Glomerular endothelial cell (primary cell): ENCODE data around the gene PIN4. TPM values are rescaled to one million over a fixed set of nuclear protein-coding genes. Genes with fewer than 3 reads are reported as not detected.
"Not testable (repeated sequence)": the region's sequence is repeated elsewhere in the genome, so short reads cannot be mapped to it uniquely, and the experiment has no call there.

ENCODE experiments used
- DNase-seq: peaks from one replicate; pipeline ENCODE4 v3.0.0-alpha.2; 2011; ENCODE audit warnings: low read depth, low spot score; ENCODE audit errors: extremely low read depth
- total RNA-seq: library from RNA; depleted of rRNA; stranded (reverse); fragments of >200 nt; gene quantifications from 2 replicates; pipeline ENCODE4 v1.2.3, GENCODE V29; 2015

The PIN4 gene
- 11.3 and 14.6 TPM in 2 replicates for total RNA-seq

DNA sequence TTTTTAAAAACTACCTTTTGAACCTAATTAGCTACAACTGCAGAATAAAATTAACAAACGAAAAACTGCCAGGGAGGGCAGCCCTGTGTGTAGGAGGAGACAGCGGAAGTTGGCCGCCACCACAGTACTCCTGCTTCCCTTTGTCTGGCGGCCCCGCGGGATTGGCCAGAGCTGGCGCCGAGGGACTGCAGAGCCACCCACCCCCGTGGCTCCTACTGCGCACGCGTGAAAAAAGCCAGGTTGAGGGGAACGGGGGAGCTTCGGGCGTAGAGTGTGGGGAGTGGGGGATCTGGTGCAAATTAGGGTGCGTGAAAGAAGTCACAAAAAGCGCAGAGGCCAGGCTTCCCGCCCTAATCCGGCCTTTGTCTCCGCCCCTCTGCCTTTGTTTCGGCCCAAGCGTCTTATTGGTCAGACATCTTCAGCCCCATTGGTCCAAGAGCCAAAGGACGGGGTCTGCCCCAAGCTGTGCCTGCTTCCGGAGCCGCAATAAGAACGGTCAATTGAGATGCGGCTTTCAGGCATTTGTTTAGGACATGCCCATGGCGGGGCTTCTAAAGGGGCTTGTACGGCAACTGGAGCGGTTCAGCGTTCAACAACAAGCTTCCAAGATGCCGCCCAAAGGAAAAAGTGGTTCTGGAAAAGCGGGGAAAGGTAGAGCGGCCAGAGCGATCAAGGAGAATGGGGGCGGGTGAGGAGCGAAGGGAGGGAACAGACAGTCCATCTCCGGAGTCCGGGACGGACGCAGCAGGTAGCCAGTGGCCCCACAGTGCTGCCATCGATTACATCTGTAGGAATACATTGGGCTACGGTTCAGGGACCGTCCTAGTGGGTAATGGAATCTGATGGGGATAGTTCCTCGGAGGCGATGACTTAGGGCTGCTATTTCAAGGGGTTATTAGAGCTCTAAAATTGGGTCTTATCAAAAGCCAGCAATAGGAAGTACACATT, at the start of gene PIN4:
Gene PIN4, plus strand, starts transcription at position 580 of the 948 bp plus-strand sequence. Its CDS starts 29 bp downstream, at position 609.
- peak; percentile 75 for DNase-seq

DNA sequence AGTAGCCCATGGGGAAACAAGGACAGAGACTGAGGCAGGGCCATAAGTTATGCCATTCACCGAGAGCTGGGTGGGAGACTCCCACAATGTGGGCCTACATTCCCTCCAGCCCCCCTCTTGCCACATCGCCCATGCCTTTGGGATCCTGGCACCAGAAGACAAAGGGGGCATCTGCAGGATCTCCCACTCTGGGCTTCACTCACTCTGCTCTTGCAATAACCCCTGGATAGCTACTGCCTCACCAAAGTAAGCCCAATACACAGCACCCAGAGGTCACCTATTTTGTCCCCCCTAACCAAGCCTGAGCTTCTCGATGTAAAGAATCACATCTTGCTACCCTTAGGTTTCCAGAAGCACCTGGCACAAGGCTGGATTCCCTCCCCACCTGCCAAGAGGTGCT, 49.1 kb upstream of the PIN4 start:
- no peak for DNase-seq

DNA sequence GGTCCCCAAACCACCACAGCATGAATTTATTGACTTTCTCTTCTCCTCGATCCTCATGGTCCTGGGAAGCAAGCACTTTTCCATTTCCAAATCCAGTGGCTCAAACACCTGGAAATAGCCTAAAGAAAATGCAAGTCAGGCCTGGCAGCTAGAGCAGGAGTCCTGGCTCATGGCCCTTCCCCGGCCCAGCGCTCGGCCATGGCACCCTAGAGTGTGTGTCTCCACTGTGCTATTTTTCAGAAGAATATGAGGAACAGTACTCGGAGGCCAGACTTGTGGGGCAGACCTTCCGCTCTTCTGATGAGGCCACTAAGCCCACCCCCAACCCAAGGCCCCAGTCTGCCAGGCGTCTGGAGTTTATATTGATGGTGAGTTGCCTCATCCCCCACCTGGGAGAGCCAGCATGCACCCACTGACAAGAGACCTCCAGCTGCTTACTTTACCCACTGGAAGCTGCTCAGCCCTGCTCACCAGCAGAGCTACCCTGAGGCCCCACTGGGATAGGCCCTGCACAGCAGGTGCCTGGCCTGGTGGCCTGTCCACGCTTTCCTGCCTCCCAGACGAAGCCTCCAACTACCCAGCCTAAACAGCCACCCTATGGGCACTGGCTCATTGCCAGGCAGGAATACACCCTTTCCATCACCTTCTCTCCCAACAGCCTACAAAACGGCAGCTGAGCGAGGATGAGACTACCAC, 47.6 kb upstream of the PIN4 start:
- DNase-seq: no peak

DNA sequence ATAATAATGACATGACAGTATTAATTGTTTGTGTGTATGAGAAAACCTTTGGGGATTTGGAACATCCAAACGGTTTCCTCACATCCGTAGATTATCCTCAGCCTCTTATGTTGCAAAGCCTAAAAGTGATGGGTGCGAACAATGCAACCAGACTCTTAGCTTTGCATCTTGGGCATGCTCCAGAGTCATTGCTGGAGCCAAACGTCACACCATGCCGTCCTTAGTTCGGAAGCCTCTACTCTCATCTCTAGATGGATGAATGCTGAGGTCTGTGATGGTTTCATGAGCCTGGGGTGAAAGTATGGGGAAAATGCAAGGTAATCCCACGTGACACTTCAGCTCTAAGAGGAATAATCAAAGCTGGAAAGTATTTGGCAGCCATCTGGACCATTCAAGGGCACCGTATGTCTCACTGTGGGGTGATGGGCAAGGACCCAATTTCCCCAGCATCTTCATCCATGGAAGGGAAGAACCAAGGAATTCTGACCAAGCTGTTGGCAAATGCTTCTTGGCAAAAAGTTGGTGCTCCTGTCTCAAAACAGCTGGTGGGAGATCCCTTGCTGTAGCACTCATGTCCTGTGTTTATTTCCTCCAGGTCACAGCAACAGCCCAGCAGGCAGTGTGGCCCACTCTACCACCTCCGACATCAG, 43.6 kb upstream of the PIN4 start:
- no peak for DNase-seq

DNA sequence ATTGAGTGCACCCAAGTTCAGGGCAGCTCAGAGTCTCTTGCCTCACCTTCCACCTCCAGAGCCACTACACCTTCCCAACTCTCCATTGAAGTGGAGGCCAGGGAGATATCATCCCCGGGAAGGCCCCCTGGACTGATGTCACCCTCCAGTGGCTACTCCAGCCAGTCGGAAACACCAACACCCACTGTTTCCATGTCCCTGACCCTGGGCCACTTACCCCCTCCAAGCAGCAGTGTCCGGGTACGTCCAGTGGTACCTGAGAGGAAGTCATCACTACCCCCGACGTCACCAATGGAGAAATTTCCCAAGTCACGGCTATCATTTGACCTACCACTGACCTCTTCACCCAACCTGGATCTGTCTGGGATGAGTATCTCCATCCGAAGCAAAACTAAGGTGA, 42.0 kb upstream of the PIN4 start:
- no peak for DNase-seq

DNA sequence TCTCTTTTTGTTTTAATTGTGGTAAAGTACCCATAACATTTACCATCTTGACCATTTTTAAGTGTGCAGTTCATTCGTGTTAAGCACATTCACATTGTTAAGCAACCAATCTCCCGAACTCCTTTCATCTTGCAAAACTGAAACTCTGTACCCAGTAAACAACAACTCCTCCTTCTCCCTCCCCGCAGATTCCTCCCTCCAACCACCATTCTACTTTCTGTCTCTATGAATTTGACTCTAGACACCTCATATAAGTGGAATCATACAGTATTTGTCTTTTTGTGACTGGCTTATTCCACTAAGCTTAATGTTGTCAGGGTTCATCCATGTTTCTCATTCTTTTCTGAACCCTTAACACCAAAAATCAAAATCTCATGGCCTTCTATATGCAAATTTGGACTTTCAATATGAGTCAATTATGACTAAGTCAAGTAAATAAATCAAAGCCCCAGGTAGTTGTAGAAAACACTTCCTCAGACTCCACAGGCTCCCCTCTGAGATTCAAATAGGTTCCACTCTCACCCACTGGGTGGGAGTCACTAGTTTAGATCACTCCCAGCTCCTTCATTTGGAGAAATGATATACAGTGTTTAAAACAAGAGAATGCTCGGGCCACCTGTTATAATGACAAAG, 40.1 kb upstream of the PIN4 start:
- no peak for DNase-seq

DNA sequence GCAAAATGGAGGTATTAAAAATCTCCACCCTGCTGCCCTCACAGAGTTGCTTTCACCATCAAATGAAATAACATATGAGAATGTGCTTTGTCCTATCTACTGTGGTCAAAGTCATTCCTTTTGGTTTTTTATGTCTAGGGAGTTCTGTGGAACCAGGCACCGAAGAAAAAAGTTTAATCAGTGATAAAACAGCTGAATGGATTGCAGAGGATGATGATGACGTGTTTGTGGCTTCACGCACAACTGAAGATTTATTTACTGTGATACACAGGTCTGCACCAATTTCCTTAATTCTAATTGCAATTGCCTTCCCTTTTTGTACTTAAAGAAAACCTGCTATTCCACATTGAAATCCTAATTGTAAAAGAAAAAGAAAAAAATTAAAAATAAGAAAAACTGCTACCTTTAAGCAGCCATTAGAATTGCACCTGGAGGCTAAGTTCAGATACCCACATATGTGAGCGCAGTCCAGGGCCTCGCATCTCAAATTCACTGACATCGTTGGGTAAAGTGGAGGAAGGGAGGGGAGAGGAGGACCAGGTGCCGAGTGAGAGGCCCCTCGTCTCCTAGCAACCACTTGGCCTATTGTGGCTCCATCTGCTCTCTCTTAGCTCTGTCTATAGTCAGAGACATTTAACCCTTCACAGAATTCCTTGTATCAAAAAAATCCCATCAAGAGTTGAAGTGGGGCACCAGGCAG, 39.3 kb upstream of the PIN4 start:
- no peak for DNase-seq

DNA sequence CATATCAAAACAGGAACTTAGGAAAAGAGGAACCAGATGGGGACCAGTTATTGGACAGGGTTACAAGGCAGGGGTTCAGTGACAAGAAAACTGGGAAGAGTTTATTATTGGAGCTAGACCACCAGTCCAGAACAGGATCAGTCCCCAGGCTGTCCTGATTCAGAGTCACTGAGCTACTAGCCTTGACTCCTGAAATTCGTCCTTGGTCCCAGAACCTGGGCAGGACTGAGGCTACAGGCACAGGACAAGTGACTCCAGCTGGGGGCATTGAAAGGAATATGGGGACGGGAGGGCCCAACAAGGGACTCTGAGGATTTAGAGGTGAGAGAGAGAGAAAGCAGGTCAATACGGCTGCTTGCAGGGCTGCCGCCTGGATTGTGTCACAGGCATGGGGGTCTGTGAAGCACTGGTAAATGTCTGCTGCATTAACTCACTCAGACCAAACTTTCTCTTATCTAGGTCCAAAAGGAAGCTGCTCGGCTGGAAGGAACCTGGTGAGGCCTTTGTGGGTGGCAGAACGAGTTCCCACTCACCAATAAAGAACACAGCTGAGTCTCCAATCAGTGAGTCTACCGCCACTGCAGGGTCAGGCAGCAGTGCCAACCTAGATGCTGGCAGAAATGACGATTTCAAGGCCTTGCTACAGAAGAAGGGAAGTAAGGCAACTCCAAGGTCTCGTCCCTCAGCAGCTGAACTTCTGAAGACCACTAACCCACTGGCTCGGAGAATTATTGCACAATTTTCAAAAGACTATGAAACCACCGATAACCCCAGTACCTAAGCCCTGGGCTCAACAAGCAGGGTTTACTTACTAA, 38.6 kb upstream of the PIN4 start:
- no peak for DNase-seq

DNA sequence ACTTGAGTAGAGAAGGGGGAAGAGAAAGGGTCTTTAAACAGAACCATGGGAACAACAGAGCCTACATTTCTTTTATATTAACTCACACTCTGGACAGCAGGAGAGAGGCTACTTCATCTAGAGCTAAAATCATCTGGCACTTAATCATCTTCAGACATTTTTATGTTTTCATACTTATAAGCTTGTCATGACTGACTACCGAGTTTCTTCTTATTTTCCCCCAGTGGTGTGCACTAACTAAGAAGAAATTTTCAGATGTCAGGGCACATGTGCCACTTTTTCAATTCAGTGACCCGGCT, 38.0 kb upstream of the PIN4 start:
- DNase-seq: no peak

DNA sequence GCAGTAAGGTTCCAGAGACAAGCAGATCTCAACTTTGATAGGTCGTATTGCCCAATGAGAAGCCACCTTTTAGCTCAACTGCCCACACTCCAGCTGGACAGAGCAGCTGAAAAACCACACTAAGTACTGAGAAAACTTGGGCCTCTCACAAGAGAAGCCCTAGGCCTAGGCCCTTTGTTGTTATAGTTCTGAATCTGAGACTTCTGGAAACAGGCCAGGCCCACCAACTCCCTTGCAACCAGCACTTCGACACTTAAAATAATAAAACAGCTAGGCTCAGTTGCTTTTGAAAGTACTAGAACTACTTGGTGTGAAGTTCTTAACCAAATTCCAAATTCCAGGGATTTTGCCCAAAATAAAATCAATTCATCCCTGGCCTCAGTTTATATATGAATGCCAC, 36.4 kb upstream of the PIN4 start:
- DNase-seq: no peak

DNA sequence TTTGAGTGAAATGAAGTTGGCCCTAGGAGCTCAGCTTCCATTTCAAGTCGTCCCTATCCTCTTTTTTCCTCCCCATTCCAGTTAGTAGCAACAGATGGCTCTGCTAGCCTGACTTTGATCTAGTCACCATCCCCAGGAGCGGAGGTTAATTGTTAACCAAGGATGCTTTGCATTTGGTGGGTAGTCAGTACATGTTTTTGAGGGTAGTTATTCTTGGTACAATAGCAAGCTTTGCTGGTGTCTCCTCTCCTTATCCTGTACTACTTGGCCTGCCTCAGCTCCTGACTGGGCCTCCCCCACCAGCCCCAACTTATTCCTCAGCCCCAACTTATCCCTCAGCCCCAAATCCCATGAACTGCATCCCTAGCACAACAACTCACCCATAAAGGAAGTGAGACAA, 35.0 kb upstream of the PIN4 start:
- no peak for DNase-seq

DNA sequence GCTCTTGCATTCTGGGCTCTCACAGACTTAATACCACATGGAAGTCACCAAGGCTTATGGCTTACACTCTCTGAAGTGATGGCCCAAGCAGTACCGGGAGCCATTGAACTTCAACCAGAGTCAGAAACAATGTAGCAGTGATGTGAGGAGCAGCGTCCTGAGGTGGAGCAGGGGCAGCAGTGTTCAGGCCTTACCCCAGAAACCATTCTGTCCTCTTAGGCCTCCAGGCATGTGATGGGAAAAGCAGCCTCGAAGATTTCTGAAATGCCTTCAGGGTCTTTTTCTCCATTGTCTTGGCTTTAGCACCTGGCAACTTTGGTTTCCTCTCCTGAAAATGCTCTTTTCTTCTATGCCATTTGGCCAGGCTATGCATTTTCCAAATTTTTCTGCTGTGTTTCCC, 22.8 kb upstream of the PIN4 start:
- DNase-seq: no peak

DNA sequence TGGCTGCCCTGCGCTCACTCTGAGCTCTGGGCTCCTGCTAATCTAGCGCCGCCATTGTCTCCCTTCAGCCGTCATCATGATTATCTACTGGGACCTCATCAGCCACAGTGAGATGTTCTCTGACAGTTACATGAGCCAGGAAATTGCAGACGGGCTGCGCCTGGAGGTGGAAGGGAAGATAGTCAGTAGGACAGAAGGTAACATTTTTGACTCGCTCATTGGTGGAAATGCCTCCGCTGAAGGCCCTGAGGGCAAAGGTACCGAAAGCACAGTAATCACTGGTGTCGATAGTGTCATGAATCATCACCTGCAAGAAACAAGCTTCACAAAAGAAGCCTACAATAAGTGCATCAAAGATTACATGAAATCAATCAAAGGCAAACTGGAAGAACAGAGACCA, 21.8 kb upstream of the PIN4 start:
- DNase-seq: no peak

DNA sequence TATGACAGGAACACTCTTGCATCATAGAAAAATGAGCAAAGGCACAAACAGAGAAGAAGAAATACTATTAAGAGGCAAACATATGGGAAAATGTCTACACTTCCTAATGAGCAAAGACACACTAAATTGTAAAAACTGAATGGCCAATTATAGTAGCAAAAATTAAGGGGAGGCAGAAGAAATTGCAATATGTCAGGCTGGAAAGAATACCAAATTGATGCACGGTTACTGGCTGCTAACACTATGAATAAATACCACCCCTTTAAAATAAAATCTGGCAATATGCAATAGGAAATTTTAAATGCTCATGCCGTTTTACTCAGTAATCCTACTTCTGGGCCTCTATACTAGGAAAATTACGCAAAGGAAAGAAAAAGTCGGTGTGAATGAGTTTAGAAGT, 16.0 kb upstream of the PIN4 start:
- DNase-seq: no peak

DNA sequence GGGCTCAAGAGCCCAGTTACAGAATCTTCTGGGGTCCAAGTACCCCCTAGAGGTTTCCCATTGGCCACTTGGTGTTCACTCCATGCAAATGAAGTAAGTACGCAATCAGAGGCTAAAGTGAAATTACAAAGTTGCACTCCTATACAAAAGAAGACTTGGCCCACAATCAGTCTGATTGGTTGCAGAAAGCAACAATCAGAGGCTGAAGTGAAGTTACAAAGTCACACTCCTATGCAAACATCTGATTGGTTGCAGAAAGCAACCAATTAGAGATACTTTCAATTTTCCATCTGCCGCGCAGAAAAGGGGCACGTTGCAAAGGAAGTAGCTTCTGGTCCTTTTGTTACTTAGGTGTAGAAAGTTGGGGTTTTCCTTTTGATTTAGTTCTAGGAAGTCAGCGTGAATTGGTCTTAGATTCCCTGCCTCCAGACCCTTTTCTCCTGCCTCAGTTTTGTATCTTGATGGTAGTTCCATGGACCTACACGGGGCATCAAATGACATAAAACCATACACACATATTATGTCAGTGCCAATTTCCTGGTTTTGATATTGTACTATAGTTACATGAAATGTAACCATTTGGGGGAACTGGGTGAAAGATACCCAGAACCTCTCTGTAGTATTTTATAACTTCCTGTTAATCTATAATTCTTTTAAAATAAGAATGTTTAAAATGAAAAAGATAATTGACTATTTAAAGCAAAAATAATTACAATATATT, 12.4 kb upstream of the PIN4 start:
- DNase-seq: no peak

DNA sequence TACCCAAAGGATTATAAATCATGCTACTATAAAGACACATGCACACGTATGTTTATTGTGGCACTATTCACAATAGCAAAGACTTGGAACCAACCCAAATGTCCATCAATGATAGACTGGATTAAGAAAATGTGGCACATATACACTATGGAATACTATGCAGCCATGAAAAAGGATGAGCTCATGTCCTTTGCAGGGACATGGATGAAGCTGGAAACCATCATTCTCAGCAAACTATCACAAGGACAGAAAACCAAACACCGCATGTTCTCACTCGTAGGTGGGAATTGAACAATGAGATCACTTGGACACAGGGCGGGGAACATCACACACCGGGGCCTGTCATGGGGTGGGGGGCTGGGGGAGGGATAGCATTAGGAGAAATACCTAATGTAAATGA, 5.3 kb upstream of the PIN4 start:
- DNase-seq: not testable (repeated sequence)

DNA sequence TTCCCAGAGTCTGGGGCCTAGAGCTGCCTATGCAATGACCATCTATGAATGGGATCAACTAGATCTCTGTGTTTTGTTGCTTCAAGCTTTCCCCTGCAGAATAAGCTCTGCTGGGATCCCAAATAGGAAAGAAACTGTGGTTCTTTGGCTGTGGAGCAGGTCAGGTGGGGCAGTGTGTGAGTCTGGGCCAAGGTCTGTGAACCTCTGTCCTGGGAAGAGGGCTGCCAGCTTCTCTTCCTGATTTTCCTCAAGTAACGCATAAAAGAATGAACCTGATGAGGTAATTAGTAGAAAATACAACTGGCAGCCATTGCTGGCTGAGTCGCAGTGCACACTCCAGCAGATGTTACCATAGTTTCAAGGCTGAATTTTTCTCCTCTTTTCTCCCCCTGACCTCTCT, 4.6 kb upstream of the PIN4 start:
- DNase-seq: no peak

DNA sequence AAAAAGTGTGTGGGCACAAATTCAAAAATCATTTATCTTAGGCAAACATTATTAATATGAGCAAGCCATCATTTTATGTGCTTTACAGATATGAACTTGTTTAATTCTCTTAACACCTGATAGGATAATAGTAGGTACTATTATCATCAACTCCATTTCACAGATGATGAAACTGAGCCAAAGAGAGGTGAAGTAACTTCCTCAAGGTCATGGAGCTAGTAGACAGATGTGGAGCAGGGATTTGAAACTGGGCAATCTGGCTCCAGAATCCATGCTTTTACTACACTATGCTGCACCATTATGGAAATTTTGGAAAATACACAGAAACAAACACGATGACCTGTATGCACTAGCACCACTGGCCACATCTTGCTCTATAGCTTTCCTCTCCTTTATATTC, 1.0 kb upstream of the PIN4 start:
- no peak for DNase-seq

DNA sequence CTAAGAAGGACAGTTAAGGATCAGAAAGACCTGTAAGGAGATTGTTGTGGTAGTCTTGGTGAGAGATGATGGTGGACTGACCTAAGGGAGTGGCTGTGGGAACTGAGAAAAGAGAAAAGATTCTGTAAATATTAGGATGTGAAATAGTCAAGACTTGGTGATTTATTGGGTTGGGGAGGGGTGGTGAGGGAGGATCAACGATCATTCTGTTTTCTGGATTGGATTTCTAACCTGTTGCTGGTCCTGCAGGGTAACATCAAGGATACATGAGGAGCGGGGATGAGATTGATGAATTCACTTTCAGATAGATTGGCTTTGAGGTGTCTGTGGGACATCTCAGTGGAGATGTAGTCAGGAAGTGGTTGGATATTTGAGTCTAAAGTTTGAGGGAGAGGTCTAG, 1.4 kb downstream of the PIN4 start:
- no peak for DNase-seq
